Cardiac fibroblast (primary cell): ENCODE results near the gene CLCN6.
"Not testable (repeated sequence)": the region's sequence is repeated elsewhere in the genome, so short reads cannot be mapped to it uniquely, and the experiment has no call there.

Source experiments
- DNase-seq, 2 donors: peaks; one replicate each; pipeline versions ENCODE4 v3.0.0 to v3.0.0-alpha.2; 2010; ENCODE audit warnings: low read depth in 2 of 2
- H3K4me3 ChIP-seq, 2 donors: replicated peaks in 1 of 2; 1 replicate in 1 of 2; 2 replicates in 1 of 2; pipeline ENCODE4 v1.5.1; 2011; ENCODE audit warnings: low read depth in 2 of 2, low read length in 2 of 2, mild to moderate bottlenecking in 2 of 2, moderate library complexity in 1 of 2
- TF ChIP-seq, protein P1 (sequence below): IDR thresholded peaks from one replicate; pipeline ENCODE4 v1.5.1; 2011; ENCODE audit warnings: low read depth, mild to moderate bottlenecking, low read length, inconsistent platforms

The CLCN6 gene

DNA sequence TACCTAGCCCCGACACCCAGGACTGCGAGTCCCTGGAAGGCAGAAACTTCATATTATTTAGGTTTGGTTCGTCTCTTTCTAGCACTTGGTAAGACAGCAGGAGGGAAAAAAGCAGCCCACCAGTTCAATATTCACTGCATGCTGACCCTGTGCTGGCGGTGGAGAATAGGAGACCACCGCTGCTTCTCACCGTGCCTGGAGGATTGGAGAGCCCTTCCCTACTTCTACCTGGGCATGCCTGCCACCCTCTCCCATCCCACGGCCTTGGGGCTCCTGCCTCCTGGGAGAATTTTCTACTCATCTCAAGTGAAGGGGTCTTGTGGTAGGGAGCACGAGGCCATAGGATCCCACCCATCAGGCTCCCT lies 5.6 kb upstream of the CLCN6 start:
- H3K4me3 ChIP-seq, result no peak overlapping the region
- no peak for DNase-seq
- TF ChIP-seq, protein P1, sequence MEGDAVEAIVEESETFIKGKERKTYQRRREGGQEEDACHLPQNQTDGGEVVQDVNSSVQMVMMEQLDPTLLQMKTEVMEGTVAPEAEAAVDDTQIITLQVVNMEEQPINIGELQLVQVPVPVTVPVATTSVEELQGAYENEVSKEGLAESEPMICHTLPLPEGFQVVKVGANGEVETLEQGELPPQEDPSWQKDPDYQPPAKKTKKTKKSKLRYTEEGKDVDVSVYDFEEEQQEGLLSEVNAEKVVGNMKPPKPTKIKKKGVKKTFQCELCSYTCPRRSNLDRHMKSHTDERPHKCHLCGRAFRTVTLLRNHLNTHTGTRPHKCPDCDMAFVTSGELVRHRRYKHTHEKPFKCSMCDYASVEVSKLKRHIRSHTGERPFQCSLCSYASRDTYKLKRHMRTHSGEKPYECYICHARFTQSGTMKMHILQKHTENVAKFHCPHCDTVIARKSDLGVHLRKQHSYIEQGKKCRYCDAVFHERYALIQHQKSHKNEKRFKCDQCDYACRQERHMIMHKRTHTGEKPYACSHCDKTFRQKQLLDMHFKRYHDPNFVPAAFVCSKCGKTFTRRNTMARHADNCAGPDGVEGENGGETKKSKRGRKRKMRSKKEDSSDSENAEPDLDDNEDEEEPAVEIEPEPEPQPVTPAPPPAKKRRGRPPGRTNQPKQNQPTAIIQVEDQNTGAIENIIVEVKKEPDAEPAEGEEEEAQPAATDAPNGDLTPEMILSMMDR, result no peak

DNA sequence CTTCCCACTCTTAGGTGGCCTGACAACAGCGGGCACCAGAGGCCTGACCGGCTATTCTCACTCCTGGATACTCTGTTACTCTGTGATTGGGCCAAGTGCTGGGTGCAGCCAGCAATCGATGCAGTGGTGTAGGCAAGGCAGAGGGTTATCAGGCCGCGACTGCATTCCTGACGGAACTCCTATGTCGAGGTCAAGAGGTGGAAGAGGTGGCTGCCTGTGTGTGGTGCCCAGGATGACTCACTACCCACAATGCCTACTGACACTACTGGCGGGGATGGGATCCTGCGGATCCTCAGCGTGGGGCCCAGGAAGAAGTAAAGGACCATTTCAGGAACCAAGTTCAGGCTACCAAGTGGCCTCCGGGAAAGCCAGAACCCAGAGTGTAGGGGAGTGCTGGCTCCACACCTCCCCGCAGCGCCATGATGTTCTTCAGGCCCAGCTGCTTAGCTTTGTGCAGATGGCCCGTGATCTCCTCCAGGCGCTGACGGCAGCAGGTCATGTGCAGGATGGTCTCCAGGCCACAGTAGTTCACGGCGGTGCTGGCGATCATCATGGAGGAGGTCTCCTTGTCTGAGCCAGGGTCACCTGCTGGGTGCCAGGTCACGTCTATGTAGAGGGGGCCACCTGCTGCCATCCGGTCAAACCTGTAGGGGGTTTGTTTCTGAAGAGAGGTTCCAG lies 5.1 kb upstream of the CLCN6 start:
- no peak for DNase-seq
- TF ChIP-seq, protein P1, result no peak
- H3K4me3 ChIP-seq, result peak overlapping the region in 1 of 2 donors; percentile 73

DNA sequence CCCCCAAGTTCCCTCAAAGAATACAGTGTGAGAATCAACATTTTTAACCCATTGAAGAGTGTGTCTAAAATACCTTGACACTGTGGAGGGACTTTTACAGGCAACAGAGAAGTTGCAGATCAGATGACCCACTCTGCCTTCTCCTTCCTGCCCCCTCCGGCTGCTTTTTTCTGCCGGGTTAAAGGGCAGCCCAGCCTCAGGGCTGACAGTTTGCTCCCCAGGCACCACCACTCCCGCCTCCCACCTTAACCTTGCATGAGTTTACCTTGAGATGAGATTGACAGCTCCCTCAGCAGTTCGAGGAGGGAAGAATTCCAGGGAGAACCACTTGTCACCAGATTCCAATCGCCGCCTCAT lies 3.4 kb upstream of the CLCN6 start:
- peak overlapping the region; percentile 73 to 82 for H3K4me3 ChIP-seq
- DNase-seq, result peak in 1 of 2 donors; percentile 31
- TF ChIP-seq, protein P1, result peak; percentile 17

DNA sequence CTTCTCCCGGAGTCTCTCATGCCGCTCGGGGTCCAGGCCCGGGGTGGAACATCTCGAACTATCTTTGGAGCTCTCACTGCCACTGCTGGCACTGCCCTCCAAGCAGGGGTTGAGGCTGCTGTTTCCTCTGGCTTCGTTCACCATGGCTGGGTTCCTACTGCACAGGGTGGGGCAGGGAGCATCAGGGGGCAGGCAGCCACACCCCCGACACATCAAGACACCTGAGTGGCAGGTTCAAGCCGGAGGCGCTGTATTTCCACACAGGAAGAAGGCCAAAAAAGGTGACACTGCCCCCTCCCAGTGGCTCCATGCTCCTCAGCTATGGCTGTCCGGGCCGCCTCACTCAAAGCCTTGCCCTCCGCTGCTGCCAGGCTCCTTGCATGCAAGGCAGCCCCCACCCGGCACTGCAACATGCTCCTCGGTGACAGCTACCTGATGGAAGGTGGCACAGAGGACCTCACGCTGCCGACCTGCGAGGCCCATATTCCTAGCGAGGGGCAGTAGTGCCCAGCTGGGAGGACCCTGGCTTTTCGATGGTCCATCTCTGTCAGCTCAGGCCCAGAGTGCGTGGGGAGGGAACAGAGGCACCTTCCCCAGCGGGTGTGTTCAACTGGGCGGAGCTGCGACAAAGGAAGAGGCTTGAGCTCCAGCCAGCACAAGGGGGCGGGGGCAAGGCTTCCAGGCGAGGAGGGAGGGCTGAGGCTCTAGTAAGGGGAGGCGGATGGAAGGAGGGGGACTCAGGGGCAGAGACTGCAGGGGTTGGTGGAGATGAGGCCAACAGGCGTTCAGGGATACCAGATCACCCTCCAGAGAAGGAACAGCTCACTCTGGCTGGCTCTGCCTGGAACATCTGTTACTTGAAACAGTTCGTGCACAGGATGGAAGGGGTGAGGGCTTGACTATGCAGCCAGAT lies 2.8 kb upstream of the CLCN6 start:
- TF ChIP-seq, protein P1, result no peak
- DNase-seq, result peak; percentile 95 to 99
- peak overlapping the region; percentile 73 to 82 for H3K4me3 ChIP-seq

DNA sequence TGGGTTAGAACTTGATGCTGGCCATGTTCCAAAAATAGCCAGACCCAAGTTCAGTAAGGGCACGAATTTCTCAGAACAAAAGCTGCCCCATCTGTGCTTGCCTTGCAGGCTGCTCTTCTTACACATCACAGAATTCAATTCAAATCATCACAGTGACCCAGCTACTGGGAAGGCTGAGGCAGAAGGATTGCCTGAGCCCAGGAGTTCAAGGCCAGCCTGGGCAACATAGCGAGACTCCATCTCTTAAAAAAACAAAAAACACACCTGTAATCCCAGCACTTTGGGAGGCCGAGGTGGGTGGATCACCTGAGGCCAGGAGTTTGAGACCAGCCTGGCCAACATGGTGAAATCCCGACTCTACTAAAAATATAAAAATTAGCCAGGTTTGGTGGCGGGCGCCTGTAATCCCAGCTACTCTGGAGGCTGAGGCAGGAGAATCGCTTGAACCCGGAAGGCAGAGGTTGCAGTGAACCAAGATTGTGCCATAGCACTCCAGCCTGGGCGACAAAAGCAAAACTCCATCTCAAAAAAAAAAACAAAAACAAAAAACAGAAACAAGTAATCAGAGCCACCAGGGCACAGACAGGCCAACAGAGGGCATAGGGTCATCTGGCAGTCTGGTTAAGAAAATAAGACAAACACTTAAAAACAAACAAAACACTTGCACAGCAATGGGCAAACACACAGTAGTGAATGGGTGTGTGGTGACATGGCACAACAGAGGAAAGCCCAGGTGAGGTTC lies 1.9 kb upstream of the CLCN6 start:
- not testable (repeated sequence) for DNase-seq, H3K4me3 ChIP-seq

DNA sequence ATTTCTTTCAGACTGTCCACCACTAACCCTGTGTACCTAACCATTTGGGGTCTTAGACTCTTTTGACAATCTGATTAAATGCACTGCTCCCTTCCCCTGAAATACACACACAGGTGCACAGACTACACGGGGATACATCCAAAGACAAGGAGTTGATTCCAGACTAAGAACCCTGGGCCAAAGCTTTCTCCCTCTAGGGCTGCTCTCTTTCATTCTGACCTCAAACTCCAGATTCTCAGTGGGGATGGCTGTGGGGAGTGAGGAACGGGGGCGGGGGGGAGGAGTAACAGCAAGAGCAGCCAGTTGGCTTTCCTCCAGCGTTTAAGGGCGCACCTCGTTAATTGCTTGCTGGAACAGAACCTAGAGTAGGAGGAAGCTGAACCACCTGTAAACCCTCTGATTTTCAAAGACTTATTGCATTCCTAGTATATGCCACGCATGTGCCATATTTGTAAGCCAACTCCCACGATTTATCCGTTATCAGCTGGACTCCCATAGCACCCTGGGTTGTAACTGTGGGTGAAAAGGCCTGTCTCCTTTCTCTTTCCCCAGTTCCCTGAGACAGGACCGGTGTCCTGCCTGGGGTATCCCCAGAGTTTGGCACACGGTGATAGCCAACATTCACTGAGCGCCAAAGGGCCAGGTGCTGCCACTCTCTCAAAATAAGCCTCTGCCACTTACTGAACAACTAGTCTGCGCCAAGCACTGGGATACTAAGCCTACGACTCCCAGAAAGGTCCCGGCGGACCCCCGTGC lies 1.1 kb upstream of the CLCN6 start:
- H3K4me3 ChIP-seq, result peak overlapping the region; percentile 70 to 94
- DNase-seq, result peak; percentile 45 to 85
- TF ChIP-seq, protein P1, result no peak
